Measurements from ENCODE around the gene ITPKB.

Gene ITPKB

GRCh38 chr1:226702957-226703831, 35.9 kb downstream of the ITPKB start:
- FAIRE-seq, result no peak

GRCh38 chr1:226702318-226702956, 36.6 kb downstream of the ITPKB start:
- FAIRE-seq, result no peak

GRCh38 chr1:226700861-226701260, 38.2 kb downstream of the ITPKB start:
- FAIRE-seq, result no peak

GRCh38 chr1:226699166-226699565, 39.9 kb downstream of the ITPKB start:
- no peak for FAIRE-seq

GRCh38 chr1:226698659-226699058, 40.4 kb downstream of the ITPKB start:
- no peak for FAIRE-seq

GRCh38 chr1:226697929-226698544, 41.0 kb downstream of the ITPKB start:
- FAIRE-seq, result no peak

- no peak for FAIRE-seq
These were observed 41.7 kb downstream of the ITPKB start for GRCh38 chr1:226697151-226697928.

GRCh38 chr1:226696547-226696946, 42.5 kb downstream of the ITPKB start:
- no peak for FAIRE-seq

- FAIRE-seq, result no peak
These were observed 43.7 kb downstream of the ITPKB start for GRCh38 chr1:226695335-226695900.

- peak; percentile 18 for FAIRE-seq
These were observed 46.3 kb downstream of the ITPKB start for GRCh38 chr1:226692823-226693222.

GRCh38 chr1:226692051-226692792, 46.9 kb downstream of the ITPKB start:
- no peak for FAIRE-seq

GRCh38 chr1:226691247-226691646, 47.8 kb downstream of the ITPKB start:
- no peak for FAIRE-seq

GRCh38 chr1:226690460-226690982, 48.6 kb downstream of the ITPKB start:
- FAIRE-seq, result no peak

GRCh38 chr1:226688808-226689207, 50.3 kb downstream of the ITPKB start:
- no peak for FAIRE-seq

- FAIRE-seq, result no peak
These were observed 50.9 kb downstream of the ITPKB start for GRCh38 chr1:226688056-226688748.

GRCh38 chr1:226687426-226687825, 51.7 kb downstream of the ITPKB start:
- no peak for FAIRE-seq

GRCh38 chr1:226686440-226687425, 52.3 kb downstream of the ITPKB start:
- no peak for FAIRE-seq

- FAIRE-seq, result no peak
These were observed 53.8 kb downstream of the ITPKB start for GRCh38 chr1:226685196-226685820.

- FAIRE-seq, result no peak
These were observed 55.1 kb downstream of the ITPKB start for GRCh38 chr1:226684026-226684425.
